ENCODE results near the gene GABARAP.

GABARAP gene

DNA sequence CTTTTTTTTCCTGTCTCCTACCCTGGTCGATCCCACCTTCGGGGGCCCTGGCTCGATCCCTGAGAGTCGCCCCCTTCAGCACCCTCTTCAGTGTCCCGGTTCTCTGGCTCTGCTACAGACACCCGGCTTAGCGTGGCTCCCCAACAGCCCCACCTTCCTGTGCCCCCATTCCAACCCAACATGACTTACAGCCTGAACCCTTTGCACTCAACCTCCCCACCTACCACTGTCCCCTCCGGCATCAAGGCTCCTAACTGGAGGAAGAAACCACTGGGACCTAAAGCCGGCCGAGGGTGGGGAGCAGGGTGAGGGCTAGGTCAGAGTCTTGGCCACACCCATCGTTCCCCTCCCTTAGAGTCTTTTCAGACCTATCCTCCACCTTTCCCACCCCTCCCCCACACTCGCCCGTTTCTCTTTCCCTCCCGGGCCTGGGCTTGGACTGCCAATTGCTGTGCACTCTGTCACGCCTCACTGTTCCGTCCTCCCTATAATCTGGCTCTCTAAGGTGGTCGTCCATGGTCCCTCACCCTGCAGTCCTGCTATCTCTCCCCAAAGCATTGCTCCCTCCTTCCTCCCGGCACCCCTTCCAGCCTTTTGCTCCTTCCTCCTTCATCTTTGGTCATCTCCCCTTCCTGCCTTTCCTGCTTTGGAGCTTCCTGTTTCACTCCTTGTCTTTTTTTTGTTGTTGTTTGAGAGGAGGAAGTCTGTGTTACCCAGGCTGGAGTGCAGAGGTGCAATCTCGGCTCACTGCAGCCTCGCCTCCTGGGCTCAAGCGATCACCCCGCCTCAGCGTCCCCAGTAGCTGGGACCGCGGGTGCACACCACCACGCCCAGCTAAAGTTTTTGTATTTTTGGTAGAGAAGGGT, 20.9 kb upstream of the GABARAP start (continued):
- TF ChIP-seq, protein P1, sequence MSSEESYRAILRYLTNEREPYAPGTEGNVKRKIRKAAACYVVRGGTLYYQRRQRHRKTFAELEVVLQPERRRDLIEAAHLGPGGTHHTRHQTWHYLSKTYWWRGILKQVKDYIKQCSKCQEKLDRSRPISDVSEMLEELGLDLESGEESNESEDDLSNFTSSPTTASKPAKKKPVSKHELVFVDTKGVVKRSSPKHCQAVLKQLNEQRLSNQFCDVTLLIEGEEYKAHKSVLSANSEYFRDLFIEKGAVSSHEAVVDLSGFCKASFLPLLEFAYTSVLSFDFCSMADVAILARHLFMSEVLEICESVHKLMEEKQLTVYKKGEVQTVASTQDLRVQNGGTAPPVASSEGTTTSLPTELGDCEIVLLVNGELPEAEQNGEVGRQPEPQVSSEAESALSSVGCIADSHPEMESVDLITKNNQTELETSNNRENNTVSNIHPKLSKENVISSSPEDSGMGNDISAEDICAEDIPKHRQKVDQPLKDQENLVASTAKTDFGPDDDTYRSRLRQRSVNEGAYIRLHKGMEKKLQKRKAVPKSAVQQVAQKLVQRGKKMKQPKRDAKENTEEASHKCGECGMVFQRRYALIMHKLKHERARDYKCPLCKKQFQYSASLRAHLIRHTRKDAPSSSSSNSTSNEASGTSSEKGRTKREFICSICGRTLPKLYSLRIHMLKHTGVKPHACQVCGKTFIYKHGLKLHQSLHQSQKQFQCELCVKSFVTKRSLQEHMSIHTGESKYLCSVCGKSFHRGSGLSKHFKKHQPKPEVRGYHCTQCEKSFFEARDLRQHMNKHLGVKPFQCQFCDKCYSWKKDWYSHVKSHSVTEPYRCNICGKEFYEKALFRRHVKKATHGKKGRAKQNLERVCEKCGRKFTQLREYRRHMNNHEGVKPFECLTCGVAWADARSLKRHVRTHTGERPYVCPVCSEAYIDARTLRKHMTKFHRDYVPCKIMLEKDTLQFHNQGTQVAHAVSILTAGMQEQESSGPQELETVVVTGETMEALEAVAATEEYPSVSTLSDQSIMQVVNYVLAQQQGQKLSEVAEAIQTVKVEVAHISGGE (tag by site-specific recombination; conservative IDR thresholded peaks at IDR 0.05; ENCODE audit: low read depth), result no peak
- TF ChIP-seq, protein P2, sequence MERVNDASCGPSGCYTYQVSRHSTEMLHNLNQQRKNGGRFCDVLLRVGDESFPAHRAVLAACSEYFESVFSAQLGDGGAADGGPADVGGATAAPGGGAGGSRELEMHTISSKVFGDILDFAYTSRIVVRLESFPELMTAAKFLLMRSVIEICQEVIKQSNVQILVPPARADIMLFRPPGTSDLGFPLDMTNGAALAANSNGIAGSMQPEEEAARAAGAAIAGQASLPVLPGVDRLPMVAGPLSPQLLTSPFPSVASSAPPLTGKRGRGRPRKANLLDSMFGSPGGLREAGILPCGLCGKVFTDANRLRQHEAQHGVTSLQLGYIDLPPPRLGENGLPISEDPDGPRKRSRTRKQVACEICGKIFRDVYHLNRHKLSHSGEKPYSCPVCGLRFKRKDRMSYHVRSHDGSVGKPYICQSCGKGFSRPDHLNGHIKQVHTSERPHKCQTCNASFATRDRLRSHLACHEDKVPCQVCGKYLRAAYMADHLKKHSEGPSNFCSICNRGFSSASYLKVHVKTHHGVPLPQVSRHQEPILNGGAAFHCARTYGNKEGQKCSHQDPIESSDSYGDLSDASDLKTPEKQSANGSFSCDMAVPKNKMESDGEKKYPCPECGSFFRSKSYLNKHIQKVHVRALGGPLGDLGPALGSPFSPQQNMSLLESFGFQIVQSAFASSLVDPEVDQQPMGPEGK (tag by site-specific recombination; IDR thresholded peaks at IDR 0.05), result peak; percentile 19; the same call in 1 of the 2 replicates
- TF ChIP-seq ZNF16 (tag by site-specific recombination; IDR thresholded peaks at IDR 0.05; ENCODE audit: low read depth), result no peak
- TF ChIP-seq ZNF311 (tag by site-specific recombination; IDR thresholded peaks at IDR 0.05; ENCODE audit: borderline replicate concordance), result no peak
- TF ChIP-seq, protein P3, sequence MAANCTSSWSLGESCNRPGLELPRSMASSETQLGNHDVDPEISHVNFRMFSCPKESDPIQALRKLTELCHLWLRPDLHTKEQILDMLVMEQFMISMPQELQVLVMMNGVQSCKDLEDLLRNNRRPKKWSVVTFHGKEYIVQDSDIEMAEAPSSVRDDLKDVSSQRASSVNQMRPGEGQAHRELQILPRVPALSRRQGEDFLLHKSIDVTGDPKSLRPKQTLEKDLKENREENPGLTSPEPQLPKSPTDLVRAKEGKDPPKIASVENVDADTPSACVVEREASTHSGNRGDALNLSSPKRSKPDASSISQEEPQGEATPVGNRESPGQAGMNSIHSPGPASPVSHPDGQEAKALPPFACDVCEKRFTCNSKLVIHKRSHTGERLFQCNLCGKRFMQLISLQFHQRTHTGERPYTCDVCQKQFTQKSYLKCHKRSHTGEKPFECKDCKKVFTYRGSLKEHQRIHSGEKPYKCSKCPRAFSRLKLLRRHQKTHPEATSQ (tag by site-specific recombination; IDR thresholded peaks at IDR 0.05), result no peak
- TF ChIP-seq ZNF701 (tag by site-specific recombination; IDR thresholded peaks at IDR 0.05), result no peak
- TF ChIP-seq, protein P4, sequence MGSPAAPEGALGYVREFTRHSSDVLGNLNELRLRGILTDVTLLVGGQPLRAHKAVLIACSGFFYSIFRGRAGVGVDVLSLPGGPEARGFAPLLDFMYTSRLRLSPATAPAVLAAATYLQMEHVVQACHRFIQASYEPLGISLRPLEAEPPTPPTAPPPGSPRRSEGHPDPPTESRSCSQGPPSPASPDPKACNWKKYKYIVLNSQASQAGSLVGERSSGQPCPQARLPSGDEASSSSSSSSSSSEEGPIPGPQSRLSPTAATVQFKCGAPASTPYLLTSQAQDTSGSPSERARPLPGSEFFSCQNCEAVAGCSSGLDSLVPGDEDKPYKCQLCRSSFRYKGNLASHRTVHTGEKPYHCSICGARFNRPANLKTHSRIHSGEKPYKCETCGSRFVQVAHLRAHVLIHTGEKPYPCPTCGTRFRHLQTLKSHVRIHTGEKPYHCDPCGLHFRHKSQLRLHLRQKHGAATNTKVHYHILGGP (tag by site-specific recombination; IDR thresholded peaks at IDR 0.05), result no peak; the same call in 1 of the 2 replicates
- no peak for TF ChIP-seq ZNF623 (tag by site-specific recombination; IDR thresholded peaks at IDR 0.05)
- no peak for TF ChIP-seq ZNF654 (tag by site-specific recombination; IDR thresholded peaks at IDR 0.05; ENCODE audit: low read depth)
- TF ChIP-seq ZNF114 (tag by site-specific recombination; IDR thresholded peaks at IDR 0.05), result no peak
- TF ChIP-seq, protein P5, sequence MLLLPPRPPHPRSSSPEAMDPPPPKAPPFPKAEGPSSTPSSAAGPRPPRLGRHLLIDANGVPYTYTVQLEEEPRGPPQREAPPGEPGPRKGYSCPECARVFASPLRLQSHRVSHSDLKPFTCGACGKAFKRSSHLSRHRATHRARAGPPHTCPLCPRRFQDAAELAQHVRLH (tag by site-specific recombination; IDR thresholded peaks at IDR 0.05), result no peak; the same call in 1 of the 2 replicates
- no peak for TF ChIP-seq ZNF792 (tag by site-specific recombination; IDR thresholded peaks at IDR 0.05)
- no peak for TF ChIP-seq OSR2 (tag by site-specific recombination; IDR thresholded peaks at IDR 0.05)
- no peak for TF ChIP-seq ZNF560 (tag by site-specific recombination; IDR thresholded peaks at IDR 0.05; ENCODE audit: borderline replicate concordance)
- TF ChIP-seq HOXA7 (CRISPR knock-in tag; IDR thresholded peaks at IDR 0.05; ENCODE audit: borderline replicate concordance), result no peak
- TF ChIP-seq ZNF658 (tag by site-specific recombination; IDR thresholded peaks at IDR 0.05), result no peak
- TF ChIP-seq, protein P6, sequence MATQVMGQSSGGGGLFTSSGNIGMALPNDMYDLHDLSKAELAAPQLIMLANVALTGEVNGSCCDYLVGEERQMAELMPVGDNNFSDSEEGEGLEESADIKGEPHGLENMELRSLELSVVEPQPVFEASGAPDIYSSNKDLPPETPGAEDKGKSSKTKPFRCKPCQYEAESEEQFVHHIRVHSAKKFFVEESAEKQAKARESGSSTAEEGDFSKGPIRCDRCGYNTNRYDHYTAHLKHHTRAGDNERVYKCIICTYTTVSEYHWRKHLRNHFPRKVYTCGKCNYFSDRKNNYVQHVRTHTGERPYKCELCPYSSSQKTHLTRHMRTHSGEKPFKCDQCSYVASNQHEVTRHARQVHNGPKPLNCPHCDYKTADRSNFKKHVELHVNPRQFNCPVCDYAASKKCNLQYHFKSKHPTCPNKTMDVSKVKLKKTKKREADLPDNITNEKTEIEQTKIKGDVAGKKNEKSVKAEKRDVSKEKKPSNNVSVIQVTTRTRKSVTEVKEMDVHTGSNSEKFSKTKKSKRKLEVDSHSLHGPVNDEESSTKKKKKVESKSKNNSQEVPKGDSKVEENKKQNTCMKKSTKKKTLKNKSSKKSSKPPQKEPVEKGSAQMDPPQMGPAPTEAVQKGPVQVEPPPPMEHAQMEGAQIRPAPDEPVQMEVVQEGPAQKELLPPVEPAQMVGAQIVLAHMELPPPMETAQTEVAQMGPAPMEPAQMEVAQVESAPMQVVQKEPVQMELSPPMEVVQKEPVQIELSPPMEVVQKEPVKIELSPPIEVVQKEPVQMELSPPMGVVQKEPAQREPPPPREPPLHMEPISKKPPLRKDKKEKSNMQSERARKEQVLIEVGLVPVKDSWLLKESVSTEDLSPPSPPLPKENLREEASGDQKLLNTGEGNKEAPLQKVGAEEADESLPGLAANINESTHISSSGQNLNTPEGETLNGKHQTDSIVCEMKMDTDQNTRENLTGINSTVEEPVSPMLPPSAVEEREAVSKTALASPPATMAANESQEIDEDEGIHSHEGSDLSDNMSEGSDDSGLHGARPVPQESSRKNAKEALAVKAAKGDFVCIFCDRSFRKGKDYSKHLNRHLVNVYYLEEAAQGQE (tag by site-specific recombination; IDR thresholded peaks at IDR 0.05), result no peak
- TF ChIP-seq ZNF544 (tag by site-specific recombination; IDR thresholded peaks at IDR 0.05), result no peak
- TF ChIP-seq SP2 (tag by site-specific recombination; IDR thresholded peaks at IDR 0.05), result peak; percentile 45
- no peak for TF ChIP-seq ZIC2 (tag by site-specific recombination; IDR thresholded peaks at IDR 0.05)
- TF ChIP-seq MZF1 (tag by site-specific recombination; IDR thresholded peaks at IDR 0.05; ENCODE audit: borderline replicate concordance), result no peak
- TF ChIP-seq ZFHX2 (tag by site-specific recombination; conservative IDR thresholded peaks at IDR 0.05), result no peak
- TF ChIP-seq ZNF747 (tag by site-specific recombination; IDR thresholded peaks at IDR 0.05), result no peak
- TF ChIP-seq, protein P7, sequence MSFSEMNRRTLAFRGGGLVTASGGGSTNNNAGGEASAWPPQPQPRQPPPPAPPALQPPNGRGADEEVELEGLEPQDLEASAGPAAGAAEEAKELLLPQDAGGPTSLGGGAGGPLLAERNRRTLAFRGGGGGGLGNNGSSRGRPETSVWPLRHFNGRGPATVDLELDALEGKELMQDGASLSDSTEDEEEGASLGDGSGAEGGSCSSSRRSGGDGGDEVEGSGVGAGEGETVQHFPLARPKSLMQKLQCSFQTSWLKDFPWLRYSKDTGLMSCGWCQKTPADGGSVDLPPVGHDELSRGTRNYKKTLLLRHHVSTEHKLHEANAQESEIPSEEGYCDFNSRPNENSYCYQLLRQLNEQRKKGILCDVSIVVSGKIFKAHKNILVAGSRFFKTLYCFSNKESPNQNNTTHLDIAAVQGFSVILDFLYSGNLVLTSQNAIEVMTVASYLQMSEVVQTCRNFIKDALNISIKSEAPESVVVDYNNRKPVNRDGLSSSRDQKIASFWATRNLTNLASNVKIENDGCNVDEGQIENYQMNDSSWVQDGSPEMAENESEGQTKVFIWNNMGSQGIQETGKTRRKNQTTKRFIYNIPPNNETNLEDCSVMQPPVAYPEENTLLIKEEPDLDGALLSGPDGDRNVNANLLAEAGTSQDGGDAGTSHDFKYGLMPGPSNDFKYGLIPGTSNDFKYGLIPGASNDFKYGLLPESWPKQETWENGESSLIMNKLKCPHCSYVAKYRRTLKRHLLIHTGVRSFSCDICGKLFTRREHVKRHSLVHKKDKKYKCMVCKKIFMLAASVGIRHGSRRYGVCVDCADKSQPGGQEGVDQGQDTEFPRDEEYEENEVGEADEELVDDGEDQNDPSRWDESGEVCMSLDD (tag by site-specific recombination; IDR thresholded peaks at IDR 0.05), result peak; percentile 12; the same call in 1 of the 2 replicates
